ENCODE data around the gene TRAF3IP1.
A peak's percentile ranks its signal among the peaks of the same experiment; 100 is the strongest.

The TRAF3IP1 gene

GRCh38 chr2:238444242-238444641 lies 123.9 kb downstream of the TRAF3IP1 start:
- no peak overlapping the region for H2AK5ac ChIP-seq (ENCODE audit: low read depth, low read length)
- H3K27ac ChIP-seq (replicated peaks; ENCODE audit: low read length) = no peak overlapping the region
- H2AFZ ChIP-seq (ENCODE audit: low read length) = no peak overlapping the region
- H3K36me3 ChIP-seq (replicated peaks in 1 of 2; ENCODE audit: control insufficient read depth in 2 of 2, insufficient read depth in 2 of 2, low read length in 2 of 2) = peaks cover 33 to 85% of the 10 kb centered on the region in 2 donors
- H3K27me3 ChIP-seq (ENCODE audit: control insufficient read depth in 3 of 3, insufficient read depth in 3 of 3, low read depth in 1 of 3, low read length in 3 of 3) = no peaks in the 10 kb centered on the region
- no peak overlapping the region for H2BK15ac ChIP-seq (ENCODE audit: low read length)
- no peak overlapping the region for H2BK5ac ChIP-seq (ENCODE audit: low read length)
- H3K23ac ChIP-seq (ENCODE audit: low read depth, low read length, poor library complexity) = no peak overlapping the region
- no peak overlapping the region for H2BK12ac ChIP-seq (ENCODE audit: low read length)
- no peak overlapping the region for H3K4me2 ChIP-seq (ENCODE audit: insufficient read depth, low read length, poor library complexity, severe bottlenecking)
- H3K4me1 ChIP-seq (ENCODE audit: control insufficient read depth in 2 of 2, insufficient read depth in 1 of 2, low read depth in 1 of 2, low read length in 2 of 2) = peaks cover 0 to 7% of the 10 kb centered on the region in 2 donors
- H2BK120ac ChIP-seq (ENCODE audit: low read depth, low read length) = no peak overlapping the region
- no peak overlapping the region for H3K4me3 ChIP-seq (ENCODE audit: low read length in 2 of 2)
- H4K8ac ChIP-seq (ENCODE audit: low read depth, low read length) = no peak overlapping the region
- H3K4ac ChIP-seq (ENCODE audit: low read length) = no peak overlapping the region
- no CpG with 5 or more reads among the region's 13 CpGs for WGBS, 2 donors (ENCODE audit: extremely low coverage in 2 of 2, insufficient read length in 2 of 2, insufficient replicate concordance in 1 of 2)
- no peak overlapping the region for H3K14ac ChIP-seq (ENCODE audit: low read length)
- H3K18ac ChIP-seq (ENCODE audit: low read length) = no peak overlapping the region
- no peak overlapping the region for H4K91ac ChIP-seq (ENCODE audit: low read depth, low read length, poor library complexity)
- peak overlapping the region; percentile 35 for H3K9ac ChIP-seq (ENCODE audit: low read depth, low read length, poor library complexity)
- H3K79me1 ChIP-seq (ENCODE audit: low read depth, low read length) = peaks cover 8% of the 10 kb centered on the region
- no peak for DNase-seq (ENCODE audit: low spot score)
- H3K9me3 ChIP-seq (replicated peaks in 1 of 2; ENCODE audit: control insufficient read depth in 2 of 2, insufficient read depth in 1 of 2, low read depth in 1 of 2, low read length in 2 of 2) = no peaks in the 10 kb centered on the region

GRCh38 chr2:238445409-238446190 lies 125.3 kb downstream of the TRAF3IP1 start:
- no peak for DNase-seq (ENCODE audit: low spot score)
- peaks cover 38 to 85% of the 10 kb centered on the region in 2 donors for H3K36me3 ChIP-seq (replicated peaks in 1 of 2; ENCODE audit: control insufficient read depth in 2 of 2, insufficient read depth in 2 of 2, low read length in 2 of 2)
- no peak overlapping the region for H3K4ac ChIP-seq (ENCODE audit: low read length)
- H3K4me2 ChIP-seq (ENCODE audit: insufficient read depth, low read length, poor library complexity, severe bottlenecking) = no peak overlapping the region
- H3K18ac ChIP-seq (ENCODE audit: low read length) = no peak overlapping the region
- H4K8ac ChIP-seq (ENCODE audit: low read depth, low read length) = no peak overlapping the region
- H4K91ac ChIP-seq (ENCODE audit: low read depth, low read length, poor library complexity) = no peak overlapping the region
- peaks cover 3 to 11% of the 10 kb centered on the region in 2 donors for H3K4me1 ChIP-seq (ENCODE audit: control insufficient read depth in 2 of 2, insufficient read depth in 1 of 2, low read depth in 1 of 2, low read length in 2 of 2)
- H2AFZ ChIP-seq (ENCODE audit: low read length) = no peak overlapping the region
- H3K23ac ChIP-seq (ENCODE audit: low read depth, low read length, poor library complexity) = no peak overlapping the region
- H3K9me3 ChIP-seq (replicated peaks in 1 of 2; ENCODE audit: control insufficient read depth in 2 of 2, insufficient read depth in 1 of 2, low read depth in 1 of 2, low read length in 2 of 2) = no peaks in the 10 kb centered on the region
- H3K27ac ChIP-seq (replicated peaks; ENCODE audit: low read length) = no peak overlapping the region
- H2BK12ac ChIP-seq (ENCODE audit: low read length) = no peak overlapping the region
- no peak overlapping the region for H2BK15ac ChIP-seq (ENCODE audit: low read length)
- no peak overlapping the region for H3K4me3 ChIP-seq (ENCODE audit: low read length in 2 of 2)
- peaks cover 12% of the 10 kb centered on the region for H3K79me1 ChIP-seq (ENCODE audit: low read depth, low read length)
- H3K14ac ChIP-seq (ENCODE audit: low read length) = no peak overlapping the region
- WGBS, 2 donors (ENCODE audit: extremely low coverage in 2 of 2, insufficient read length in 2 of 2, insufficient replicate concordance in 1 of 2) = no CpG with 5 or more reads among the region's 17 CpGs
- no peak overlapping the region for H3K9ac ChIP-seq (ENCODE audit: low read depth, low read length, poor library complexity)
- no peaks in the 10 kb centered on the region for H3K27me3 ChIP-seq (ENCODE audit: control insufficient read depth in 3 of 3, insufficient read depth in 3 of 3, low read depth in 1 of 3, low read length in 3 of 3)
- no peak overlapping the region for H2BK120ac ChIP-seq (ENCODE audit: low read depth, low read length)
- H2AK5ac ChIP-seq (ENCODE audit: low read depth, low read length) = no peak overlapping the region
- H2BK5ac ChIP-seq (ENCODE audit: low read length) = no peak overlapping the region

GRCh38 chr2:238446371-238446770 lies 126.1 kb downstream of the TRAF3IP1 start:
- Histone ChIP-seq H2BK15ac (ENCODE audit: low read length) (no peak overlapping the region), H3K4ac (ENCODE audit: low read length) (no peak overlapping the region), H2AK5ac (ENCODE audit: low read depth, low read length) (no peak overlapping the region), H3K23ac (ENCODE audit: low read depth, low read length, poor library complexity) (no peak overlapping the region), H3K4me3 (ENCODE audit: low read length in 2 of 2) (no peak overlapping the region), H3K4me1 (ENCODE audit: control insufficient read depth in 2 of 2, insufficient read depth in 1 of 2, low read depth in 1 of 2, low read length in 2 of 2) (peaks cover 3 to 10% of the 10 kb centered on the region in 2 donors), H2BK120ac (ENCODE audit: low read depth, low read length) (no peak overlapping the region), H3K18ac (ENCODE audit: low read length) (no peak overlapping the region), H3K9me3 (replicated peaks in 1 of 2; ENCODE audit: control insufficient read depth in 2 of 2, insufficient read depth in 1 of 2, low read depth in 1 of 2, low read length in 2 of 2) (no peaks in the 10 kb centered on the region), H3K79me1 (ENCODE audit: low read depth, low read length) (peaks cover 10% of the 10 kb centered on the region), H3K36me3 (replicated peaks in 1 of 2; ENCODE audit: control insufficient read depth in 2 of 2, insufficient read depth in 2 of 2, low read length in 2 of 2) (peaks cover 42 to 89% of the 10 kb centered on the region in 2 donors), H3K27ac (replicated peaks; ENCODE audit: low read length) (no peak overlapping the region), H3K9ac (ENCODE audit: low read depth, low read length, poor library complexity) (no peak overlapping the region), H2AFZ (ENCODE audit: low read length) (no peak overlapping the region), H3K4me2 (ENCODE audit: insufficient read depth, low read length, poor library complexity, severe bottlenecking) (no peak overlapping the region), H4K8ac (ENCODE audit: low read depth, low read length) (no peak overlapping the region), H4K91ac (ENCODE audit: low read depth, low read length, poor library complexity) (no peak overlapping the region), H2BK12ac (ENCODE audit: low read length) (no peak overlapping the region), H3K14ac (ENCODE audit: low read length) (no peak overlapping the region), H3K27me3 (ENCODE audit: control insufficient read depth in 3 of 3, insufficient read depth in 3 of 3, low read depth in 1 of 3, low read length in 3 of 3) (no peaks in the 10 kb centered on the region), H2BK5ac (ENCODE audit: low read length) (no peak overlapping the region)
- DNase-seq (ENCODE audit: low spot score) = no peak
- WGBS, 2 donors (ENCODE audit: extremely low coverage in 2 of 2, insufficient read length in 2 of 2, insufficient replicate concordance in 1 of 2) = no CpG with 5 or more reads among the region's 8 CpGs

GRCh38 chr2:238448031-238448955 lies 128.0 kb downstream of the TRAF3IP1 start:
- no peak overlapping the region for H3K4ac ChIP-seq (ENCODE audit: low read length)
- H3K23ac ChIP-seq (ENCODE audit: low read depth, low read length, poor library complexity) = no peak overlapping the region
- no peak overlapping the region for H2BK5ac ChIP-seq (ENCODE audit: low read length)
- H3K14ac ChIP-seq (ENCODE audit: low read length) = no peak overlapping the region
- H4K91ac ChIP-seq (ENCODE audit: low read depth, low read length, poor library complexity) = no peak overlapping the region
- H2BK120ac ChIP-seq (ENCODE audit: low read depth, low read length) = no peak overlapping the region
- peaks cover 0 to 1% of the 10 kb centered on the region in 2 donors for H3K9me3 ChIP-seq (replicated peaks in 1 of 2; ENCODE audit: control insufficient read depth in 2 of 2, insufficient read depth in 1 of 2, low read depth in 1 of 2, low read length in 2 of 2)
- H3K18ac ChIP-seq (ENCODE audit: low read length) = no peak overlapping the region
- no peak overlapping the region for H2AK5ac ChIP-seq (ENCODE audit: low read depth, low read length)
- H3K27ac ChIP-seq (replicated peaks; ENCODE audit: low read length) = no peak overlapping the region
- no peak overlapping the region for H2BK15ac ChIP-seq (ENCODE audit: low read length)
- H3K27me3 ChIP-seq (ENCODE audit: control insufficient read depth in 3 of 3, insufficient read depth in 3 of 3, low read depth in 1 of 3, low read length in 3 of 3) = no peaks in the 10 kb centered on the region
- no peak overlapping the region for H4K8ac ChIP-seq (ENCODE audit: low read depth, low read length)
- no peak overlapping the region for H3K4me3 ChIP-seq (ENCODE audit: low read length in 2 of 2)
- H3K4me2 ChIP-seq (ENCODE audit: insufficient read depth, low read length, poor library complexity, severe bottlenecking) = no peak overlapping the region
- no CpG with 5 or more reads among the region's 19 CpGs for WGBS, 2 donors (ENCODE audit: extremely low coverage in 2 of 2, insufficient read length in 2 of 2, insufficient replicate concordance in 1 of 2)
- H3K79me1 ChIP-seq (ENCODE audit: low read depth, low read length) = peaks cover 10% of the 10 kb centered on the region
- H2BK12ac ChIP-seq (ENCODE audit: low read length) = no peak overlapping the region
- H3K4me1 ChIP-seq (ENCODE audit: control insufficient read depth in 2 of 2, insufficient read depth in 1 of 2, low read depth in 1 of 2, low read length in 2 of 2) = peaks cover 3 to 4% of the 10 kb centered on the region in 2 donors
- peaks cover 47 to 96% of the 10 kb centered on the region in 2 donors for H3K36me3 ChIP-seq (replicated peaks in 1 of 2; ENCODE audit: control insufficient read depth in 2 of 2, insufficient read depth in 2 of 2, low read length in 2 of 2)
- DNase-seq (ENCODE audit: low spot score) = no peak
- no peak overlapping the region for H2AFZ ChIP-seq (ENCODE audit: low read length)
- no peak overlapping the region for H3K9ac ChIP-seq (ENCODE audit: low read depth, low read length, poor library complexity)

All from neuronal stem cell (in vitro differentiated cells).